Measurements from ENCODE around the gene TRIM46. TPM values are rescaled to one million over a fixed set of nuclear protein-coding genes. Genes with fewer than 3 reads are reported as not detected.
A peak's percentile ranks its signal among the peaks of the same experiment; 100 is the strongest.
"Not testable (repeated sequence)": the region's sequence is repeated elsewhere in the genome, so short reads cannot be mapped to it uniquely, and the experiment has no call there.

TRIM46 gene
- total RNA-seq, 1 donor from 2014 or later: 0.43 TPM

DNA sequence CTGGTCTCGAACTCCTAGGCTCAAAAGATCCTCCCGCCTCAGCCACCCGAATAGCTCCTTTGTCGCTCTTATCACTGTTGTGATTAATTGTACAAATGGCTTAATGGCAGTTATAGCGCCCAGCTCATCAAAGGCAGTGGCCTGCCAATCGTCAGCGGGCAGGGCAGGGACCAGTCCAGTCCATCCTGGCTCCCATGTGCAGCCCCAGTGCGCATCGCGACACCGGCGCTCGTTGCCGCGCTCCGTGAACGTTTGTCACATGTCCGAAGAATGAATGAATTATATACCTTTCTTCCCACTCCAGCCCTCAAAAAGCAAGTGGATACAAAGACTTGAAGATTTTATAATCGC, 53.2 kb downstream of the TRIM46 start:
- intact Hi-C loops (cut with DNase I): no loop called here
- peak; percentile 45 for ATAC-seq
- Histone ChIP-seq H3K27ac (peak overlapping the region; percentile 84), H3K9me3 (no peaks in the 10 kb centered on the region), H3K36me3 (no peaks in the 10 kb centered on the region), H3K27me3 (no peaks in the 10 kb centered on the region), H3K4me1 (peaks cover 27% of the 10 kb centered on the region), H3K4me3 (peak overlapping the region; percentile 71)
- peak; percentile 80 for DNase-seq
- TF ChIP-seq, protein P1, sequence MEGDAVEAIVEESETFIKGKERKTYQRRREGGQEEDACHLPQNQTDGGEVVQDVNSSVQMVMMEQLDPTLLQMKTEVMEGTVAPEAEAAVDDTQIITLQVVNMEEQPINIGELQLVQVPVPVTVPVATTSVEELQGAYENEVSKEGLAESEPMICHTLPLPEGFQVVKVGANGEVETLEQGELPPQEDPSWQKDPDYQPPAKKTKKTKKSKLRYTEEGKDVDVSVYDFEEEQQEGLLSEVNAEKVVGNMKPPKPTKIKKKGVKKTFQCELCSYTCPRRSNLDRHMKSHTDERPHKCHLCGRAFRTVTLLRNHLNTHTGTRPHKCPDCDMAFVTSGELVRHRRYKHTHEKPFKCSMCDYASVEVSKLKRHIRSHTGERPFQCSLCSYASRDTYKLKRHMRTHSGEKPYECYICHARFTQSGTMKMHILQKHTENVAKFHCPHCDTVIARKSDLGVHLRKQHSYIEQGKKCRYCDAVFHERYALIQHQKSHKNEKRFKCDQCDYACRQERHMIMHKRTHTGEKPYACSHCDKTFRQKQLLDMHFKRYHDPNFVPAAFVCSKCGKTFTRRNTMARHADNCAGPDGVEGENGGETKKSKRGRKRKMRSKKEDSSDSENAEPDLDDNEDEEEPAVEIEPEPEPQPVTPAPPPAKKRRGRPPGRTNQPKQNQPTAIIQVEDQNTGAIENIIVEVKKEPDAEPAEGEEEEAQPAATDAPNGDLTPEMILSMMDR (IDR thresholded peaks at IDR 0.05): no peak

DNA sequence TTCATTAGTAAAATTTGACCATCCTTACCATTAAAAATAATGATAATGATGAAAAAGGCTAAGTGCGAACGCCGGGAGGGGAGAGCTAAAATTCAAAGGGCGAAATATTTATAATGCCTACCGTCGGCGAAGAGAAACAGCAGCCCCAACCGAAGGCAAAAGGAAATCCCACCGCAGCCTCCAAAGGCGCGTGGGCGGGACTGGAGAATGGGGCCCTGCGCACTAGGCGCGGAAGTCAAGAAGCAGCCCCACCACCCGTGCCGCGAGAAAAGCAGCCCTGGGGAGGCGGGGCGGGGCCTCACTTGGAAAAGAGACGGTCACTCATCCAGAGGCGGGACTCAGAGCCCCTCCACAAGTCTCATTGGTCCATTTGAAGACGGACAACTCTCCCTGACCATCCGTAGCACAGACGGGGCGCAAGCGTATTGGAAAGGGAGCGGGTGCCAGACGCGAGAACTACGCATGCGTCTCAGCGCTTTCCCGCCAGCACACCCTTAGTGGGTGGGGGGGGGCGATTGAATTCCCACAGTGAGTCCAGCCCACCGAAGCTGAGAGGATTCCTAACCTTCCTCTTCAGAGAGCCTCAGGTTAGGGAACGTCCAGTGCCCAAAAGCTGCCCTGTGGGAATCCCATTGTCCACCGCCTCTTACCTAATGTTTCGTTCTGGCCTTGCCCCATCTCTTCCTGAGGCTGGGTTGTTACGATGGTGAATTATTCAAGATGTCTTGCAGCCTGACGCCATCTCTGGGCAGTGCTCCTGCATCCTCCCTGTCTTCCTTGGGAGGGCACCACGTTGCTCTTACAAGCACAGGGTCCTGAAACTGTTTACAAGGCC, 53.8 kb downstream of the TRIM46 start:
- TF ChIP-seq, protein P1 (IDR thresholded peaks at IDR 0.05): no peak
- Histone ChIP-seq H3K36me3 (no peaks in the 10 kb centered on the region), H3K9me3 (no peaks in the 10 kb centered on the region), H3K27ac (peak overlapping the region; percentile 84), H3K4me3 (peak overlapping the region; percentile 71), H3K4me1 (peaks cover 27% of the 10 kb centered on the region), H3K27me3 (no peaks in the 10 kb centered on the region)
- DNase-seq: peak; percentile 98
- intact Hi-C loops (cut with DNase I): no loop called here
- ATAC-seq: peak; percentile 98

DNA sequence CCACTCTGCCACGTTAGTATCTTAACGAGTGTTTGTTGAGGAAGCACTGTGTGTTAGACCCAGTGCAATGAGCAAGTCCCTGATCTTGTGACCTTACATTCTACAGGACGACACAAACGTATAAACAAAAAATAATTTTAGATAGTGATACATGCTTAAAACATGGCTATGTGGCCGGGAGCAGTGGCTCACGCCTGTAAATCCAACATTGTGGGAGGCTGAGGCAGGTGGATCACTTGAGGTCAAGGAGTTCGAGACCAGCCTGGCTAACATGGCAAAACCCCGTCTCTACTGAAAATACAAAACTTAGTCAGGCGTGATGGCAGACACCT, 54.4 kb downstream of the TRIM46 start:
- H3K4me3 ChIP-seq: peak overlapping the region; percentile 71
- DNase-seq (no peak), ATAC-seq (no peak)
- TF ChIP-seq, protein P1 (IDR thresholded peaks at IDR 0.05): no peak
- H3K27ac ChIP-seq: peak overlapping the region; percentile 84
- intact Hi-C loops (cut with DNase I): no loop called here
- no peaks in the 10 kb centered on the region for H3K27me3 ChIP-seq
- peaks cover 27% of the 10 kb centered on the region for H3K4me1 ChIP-seq
- H3K36me3 ChIP-seq: no peaks in the 10 kb centered on the region
- no peaks in the 10 kb centered on the region for H3K9me3 ChIP-seq

DNA sequence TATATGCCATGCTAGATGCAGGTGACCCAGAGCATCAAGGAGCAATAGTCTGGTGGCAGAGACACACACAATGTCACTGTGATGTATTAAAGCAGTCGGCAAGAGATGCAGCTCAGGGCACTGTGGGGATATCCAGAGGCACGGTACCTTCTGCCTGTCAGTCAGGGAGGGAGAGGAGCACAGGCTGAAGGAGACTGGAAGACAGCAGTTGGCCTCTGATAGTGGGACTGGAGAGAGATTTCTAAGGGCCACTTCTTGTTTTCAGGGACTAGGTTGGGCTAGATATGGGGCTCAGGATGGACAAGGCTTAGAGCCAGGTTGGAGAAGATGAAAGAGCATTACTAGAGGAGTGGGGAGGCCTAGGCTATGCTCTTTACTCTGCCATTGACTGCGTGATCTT, 57.7 kb downstream of the TRIM46 start:
- H3K9me3 ChIP-seq; ATAC-seq; DNase-seq; H3K4me1 ChIP-seq; intact Hi-C loops (cut with DNase I); H3K27me3 ChIP-seq; H3K27ac ChIP-seq; H3K4me3 ChIP-seq; H3K36me3 ChIP-seq: not testable (repeated sequence)

DNA sequence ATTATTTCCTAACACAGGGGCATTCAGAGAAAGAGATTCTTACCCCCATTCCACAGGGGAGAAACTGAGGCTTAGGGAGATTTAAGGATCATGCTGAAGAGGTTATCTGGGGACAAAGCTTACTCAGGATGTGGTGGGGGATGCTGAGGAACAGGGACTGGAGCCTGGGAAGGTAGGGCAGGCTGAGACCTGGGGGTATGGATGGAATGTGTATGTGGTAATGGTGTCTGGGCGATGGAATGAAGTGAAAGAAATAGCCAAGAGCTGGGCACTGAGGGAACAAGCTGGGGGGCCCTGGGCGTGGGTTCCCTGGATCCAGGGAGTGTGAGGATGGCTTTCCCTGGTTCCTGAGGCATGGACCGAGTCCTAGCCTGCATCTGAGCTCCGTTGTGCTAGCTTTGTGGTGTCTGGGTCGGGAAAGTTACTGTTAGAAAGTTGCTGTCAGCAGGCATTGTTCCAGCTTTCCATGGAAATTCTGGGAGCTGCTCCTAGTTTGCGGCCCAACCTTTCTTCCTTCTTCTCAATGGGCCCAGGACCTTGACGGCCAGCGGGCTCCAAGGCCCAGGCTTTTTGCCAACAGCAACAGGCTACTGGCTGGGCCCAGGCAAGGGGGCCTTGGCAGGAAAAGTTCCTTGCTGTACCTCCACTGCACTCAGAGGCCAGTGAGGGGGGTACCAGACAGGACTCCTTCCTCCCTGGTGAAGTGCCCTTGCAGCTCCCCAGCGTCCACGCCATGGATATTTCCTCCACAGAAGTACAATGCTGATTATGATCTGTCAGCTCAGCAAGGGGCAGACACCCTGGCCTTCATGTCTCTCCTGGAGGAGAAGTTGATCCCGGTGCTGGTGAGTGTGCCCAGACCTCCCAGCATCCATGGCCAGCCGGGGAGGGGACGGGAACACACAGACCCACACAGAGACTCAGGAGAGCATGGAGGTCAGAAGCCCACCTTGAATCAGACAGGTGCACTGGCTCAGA, 58.6 kb downstream of the TRIM46 start:
- H3K27ac ChIP-seq; DNase-seq; intact Hi-C loops (cut with DNase I); H3K27me3 ChIP-seq; H3K9me3 ChIP-seq; H3K4me1 ChIP-seq; ATAC-seq; H3K4me3 ChIP-seq: not testable (repeated sequence)
- H3K36me3 ChIP-seq: peaks cover 16% of the 10 kb centered on the region

DNA sequence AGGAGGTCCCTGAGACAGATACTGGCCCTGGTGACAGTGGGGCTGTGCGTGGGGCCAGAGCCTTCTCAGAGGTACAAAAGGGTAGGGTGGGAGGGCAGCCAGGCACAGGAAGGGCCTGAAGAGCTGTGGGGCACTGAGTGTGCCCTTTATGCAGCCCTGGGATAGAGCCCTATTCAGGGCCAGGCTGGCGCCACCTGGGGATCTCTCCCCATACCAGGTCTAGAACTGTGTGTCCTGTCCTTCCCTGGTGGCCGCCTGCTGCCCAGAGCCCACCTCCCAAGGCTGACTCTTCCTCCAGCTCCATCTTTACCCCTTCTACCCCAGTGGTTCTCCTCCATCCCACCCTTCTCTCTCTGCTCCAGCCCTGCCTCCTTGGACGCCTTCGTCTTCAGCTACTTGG, 59.9 kb downstream of the TRIM46 start:
- intact Hi-C loops (cut with DNase I); H3K27me3 ChIP-seq; DNase-seq; H3K4me3 ChIP-seq; H3K27ac ChIP-seq; H3K4me1 ChIP-seq; H3K9me3 ChIP-seq: not testable (repeated sequence)
- peaks cover 24% of the 10 kb centered on the region for H3K36me3 ChIP-seq
- ATAC-seq: peak; percentile 11

Other genes with a start within 250 kb of the TRIM46 start
- gene PMVK, start 237.1 kb upstream of the TRIM46 start, total RNA-seq: 38.4 TPM
- 75.7 TPM for gene PBXIP1, start 217.8 kb upstream of the TRIM46 start, total RNA-seq
- gene PYGO2, start 212.1 kb upstream of the TRIM46 start, total RNA-seq: 27.0 TPM
- gene SHC1, start 203.1 kb upstream of the TRIM46 start, total RNA-seq: 120 TPM
- gene CKS1B, start 199.2 kb upstream of the TRIM46 start, total RNA-seq: 27.0 TPM
- gene FLAD1, start 190.5 kb upstream of the TRIM46 start, total RNA-seq: 29.0 TPM
- gene LENEP, start 180.3 kb upstream of the TRIM46 start, total RNA-seq: not detected
- 80.4 TPM for gene ZBTB7B, start 171.0 kb upstream of the TRIM46 start, total RNA-seq
- 1.5 TPM for gene DCST2, start 140.1 kb upstream of the TRIM46 start, total RNA-seq
- not detected for gene DCST1, start 140.0 kb upstream of the TRIM46 start, total RNA-seq
- gene ADAM15, start 122.5 kb upstream of the TRIM46 start, total RNA-seq: 163 TPM
- 5.3 TPM for gene EFNA4, start 110.1 kb upstream of the TRIM46 start, total RNA-seq
- 1.0 TPM for gene EFNA3, start 95.0 kb upstream of the TRIM46 start, total RNA-seq
- 178 TPM for gene EFNA1, start 46.0 kb upstream of the TRIM46 start, total RNA-seq
- 44.7 TPM for gene SLC50A1, start 38.0 kb upstream of the TRIM46 start, total RNA-seq
- gene DPM3, start 33.3 kb upstream of the TRIM46 start, total RNA-seq: 71.1 TPM
- 130 TPM for gene KRTCAP2, start 545 bp upstream of the TRIM46 start, total RNA-seq
- 24.9 TPM for gene THBS3, start 34.0 kb downstream of the TRIM46 start, total RNA-seq
- gene MTX1, start 34.8 kb downstream of the TRIM46 start, total RNA-seq: 28.4 TPM
- 27.8 TPM for gene ENTREP3, start 81.6 kb downstream of the TRIM46 start, total RNA-seq
- 70.9 TPM for gene SCAMP3, start 88.5 kb downstream of the TRIM46 start, total RNA-seq
- gene CLK2, start 99.7 kb downstream of the TRIM46 start, total RNA-seq: 51.2 TPM
- gene HCN3, start 103.6 kb downstream of the TRIM46 start, total RNA-seq: 2.6 TPM
- not detected for gene PKLR, start 127.6 kb downstream of the TRIM46 start, total RNA-seq
- gene FDPS, start 135.0 kb downstream of the TRIM46 start, total RNA-seq: 225 TPM
- 27.0 TPM for gene RUSC1, start 147.0 kb downstream of the TRIM46 start, total RNA-seq

All from upper lobe of right lung (tissue), 1 donor.